GM21381 (cell line): ENCODE measurements around the gene KIF3C.
A peak's percentile ranks its signal among the peaks of the same experiment; 100 is the strongest.
"Not testable (repeated sequence)": the region's sequence is repeated elsewhere in the genome, so short reads cannot be mapped to it uniquely, and the experiment has no call there.

Experiments
- ATAC-seq: cut with Tn5 transposase; IDR thresholded peaks from one replicate; pipeline ENCODE4 v1.9.1; 2021; ENCODE audit warnings: mild to moderate bottlenecking, moderate library complexity; ENCODE audit not compliant: unreplicated experiment

The KIF3C gene

DNA sequence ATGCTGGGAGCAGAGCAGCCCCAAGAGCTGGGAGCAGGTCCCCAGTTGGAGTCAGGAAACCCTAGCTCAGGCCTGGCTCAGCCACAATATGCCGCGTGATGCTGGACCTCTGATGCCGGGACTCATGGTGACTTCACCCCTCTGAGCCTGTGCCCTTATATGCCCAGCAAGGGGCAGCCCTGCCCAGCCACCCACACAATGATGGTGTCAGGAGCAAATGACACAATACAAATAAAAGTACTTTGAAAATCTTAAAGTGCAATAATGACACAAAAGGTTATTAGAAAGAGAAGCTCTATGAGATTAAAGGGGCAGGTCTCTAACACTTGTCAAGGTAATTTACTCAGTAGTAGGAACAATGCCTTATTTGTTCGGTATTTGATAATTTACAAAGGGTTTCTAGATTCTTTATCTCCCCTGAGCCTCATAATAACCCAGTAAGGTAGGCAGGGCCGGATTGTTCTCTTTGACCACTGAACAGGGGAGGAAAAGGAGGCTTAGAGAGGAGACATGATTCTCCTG lies 18.3 kb upstream of the KIF3C start:
- ATAC-seq = no peak

DNA sequence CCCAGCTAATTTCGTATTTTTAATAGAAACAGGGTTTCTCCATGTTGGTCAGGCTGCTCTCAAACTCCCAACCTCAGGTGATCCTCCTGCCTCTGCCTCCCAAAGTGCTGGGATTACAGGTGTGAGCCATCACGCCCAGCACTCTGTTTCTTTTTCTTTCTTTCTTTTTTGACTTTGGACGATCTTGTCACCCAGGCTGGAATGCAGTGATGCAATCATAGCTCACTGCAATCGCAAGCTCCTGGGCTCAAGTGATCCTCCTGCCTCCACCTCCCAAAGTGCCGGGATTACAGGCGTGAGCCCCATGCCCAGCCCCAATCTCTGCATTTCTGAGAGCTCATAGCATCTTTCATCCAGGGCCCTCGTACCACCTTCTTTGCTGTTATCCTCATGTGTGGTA lies 17.1 kb upstream of the KIF3C start:
- not testable (repeated sequence) for ATAC-seq

DNA sequence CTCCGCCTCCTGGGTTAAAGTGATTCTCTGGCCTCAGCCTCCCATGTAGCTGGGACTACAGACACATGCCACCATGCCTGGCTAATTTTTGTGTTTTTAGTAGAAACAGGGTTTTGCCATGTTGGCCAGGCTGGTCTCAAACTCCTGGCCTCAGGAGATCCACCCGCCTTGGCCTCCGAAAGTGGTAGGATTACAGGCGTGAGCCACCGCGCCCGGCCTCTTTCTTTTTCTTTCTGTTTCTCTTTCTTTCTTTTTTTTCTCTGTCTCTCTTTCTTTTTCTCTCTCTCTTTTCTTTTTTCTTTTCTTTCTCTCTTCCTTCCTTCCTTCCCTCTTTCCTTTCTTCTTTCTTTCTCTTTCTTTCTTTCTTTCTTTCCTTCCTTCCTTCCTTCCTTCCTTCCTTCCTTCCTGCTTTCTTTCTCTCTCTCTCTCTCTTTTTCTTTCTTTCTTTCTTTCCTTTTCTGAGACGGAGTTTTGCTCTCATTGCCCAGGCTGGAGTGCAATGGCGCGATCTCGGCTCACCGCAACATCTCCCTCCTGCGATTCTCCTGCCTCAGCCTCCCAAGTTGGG lies 16.6 kb upstream of the KIF3C start:
- not testable (repeated sequence) for ATAC-seq

DNA sequence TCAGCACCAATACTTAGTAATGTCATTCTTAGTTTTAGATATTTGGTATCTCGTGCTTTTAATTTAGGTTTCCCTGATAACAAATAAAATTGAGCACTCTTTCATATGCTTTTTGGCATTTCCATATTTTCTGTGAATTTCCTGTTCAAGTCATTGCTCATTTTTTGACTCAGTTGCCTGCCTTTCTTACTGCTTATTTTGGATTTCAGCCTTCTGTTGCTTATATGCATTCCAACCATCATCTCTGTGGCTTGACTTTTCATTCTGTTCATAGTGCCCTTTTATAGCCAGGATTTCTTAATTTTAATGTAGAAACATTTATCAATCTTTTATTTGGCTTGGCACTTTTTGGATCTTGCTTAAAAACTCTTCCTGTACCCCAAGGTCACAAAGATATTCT lies 14.5 kb upstream of the KIF3C start:
- ATAC-seq = no peak

DNA sequence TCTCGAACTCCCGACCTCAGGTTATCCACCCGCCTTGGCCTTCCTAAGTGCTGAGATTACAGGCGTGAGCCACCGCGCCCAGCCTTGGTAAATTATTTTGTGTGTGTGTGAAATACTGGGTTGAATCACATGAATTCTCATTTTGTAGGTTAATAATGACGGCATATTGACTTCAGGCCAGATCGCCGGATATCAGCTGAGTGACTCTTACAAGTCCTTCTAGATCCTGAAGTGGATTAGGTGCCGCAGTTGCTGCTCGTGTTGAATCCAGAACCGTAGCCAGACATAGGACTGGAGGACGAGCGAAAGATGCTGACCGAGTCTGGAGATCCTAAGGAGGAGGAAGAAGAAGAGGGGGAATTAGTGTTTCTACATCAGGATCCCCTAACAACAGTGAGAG lies 12.2 kb upstream of the KIF3C start:
- ATAC-seq = no peak

DNA sequence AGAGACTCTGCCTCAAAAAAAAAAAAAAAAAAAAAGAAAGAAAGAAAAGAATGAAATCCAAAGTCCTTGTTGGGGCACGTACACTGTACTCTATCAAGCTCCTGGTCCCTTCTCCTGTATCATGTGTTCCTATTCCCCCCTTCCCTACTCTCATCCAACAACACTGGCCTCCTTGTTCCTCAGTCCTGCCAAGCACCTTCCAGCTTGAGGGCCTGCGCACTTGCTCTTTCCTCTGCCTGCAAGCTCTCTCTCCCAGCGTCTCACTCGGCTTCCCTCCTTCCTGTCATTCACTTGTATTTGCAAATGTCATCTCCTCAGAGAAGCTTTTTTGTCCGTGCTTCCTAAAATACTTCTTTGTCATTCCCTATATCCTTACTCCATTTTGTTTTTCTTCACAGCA lies 10.8 kb upstream of the KIF3C start:
- ATAC-seq = no peak

DNA sequence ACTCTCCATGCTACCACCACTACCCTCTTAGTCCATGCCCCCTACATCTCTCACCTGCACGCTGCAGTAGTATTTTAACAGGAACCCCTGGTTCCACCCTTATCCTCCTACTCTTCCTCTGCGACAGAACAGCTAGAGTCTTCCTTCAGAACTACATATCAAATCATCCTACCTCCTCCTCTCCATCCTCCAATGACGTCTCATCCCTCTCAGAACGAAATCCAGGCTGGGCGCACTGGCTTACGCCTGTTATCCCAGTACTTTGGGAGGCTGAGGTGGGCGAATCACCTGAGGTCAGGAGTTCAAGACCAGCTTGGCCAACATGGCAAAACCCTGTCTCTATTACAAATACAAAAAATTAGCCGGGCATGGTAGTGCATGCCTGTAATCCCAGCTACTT lies 10.3 kb upstream of the KIF3C start:
- no peak for ATAC-seq

DNA sequence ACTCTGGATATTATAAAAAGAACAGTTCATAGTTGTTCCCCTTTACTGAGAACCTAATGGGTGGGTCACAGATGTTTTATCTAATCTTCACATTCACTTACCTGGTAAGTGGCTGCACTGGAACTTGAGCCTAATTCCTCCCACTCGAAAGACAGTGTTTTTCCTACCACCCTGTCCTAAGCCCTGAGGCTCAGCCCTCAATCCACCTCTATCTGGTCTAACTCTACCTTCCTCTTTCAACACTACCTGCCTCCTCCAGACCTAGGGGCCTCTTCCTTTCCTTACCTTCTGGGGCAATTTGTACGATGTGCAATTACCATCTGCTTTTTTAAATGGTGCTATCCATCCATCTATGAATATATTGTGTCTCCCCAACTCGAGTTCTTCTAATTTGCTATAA lies 9.7 kb upstream of the KIF3C start:
- ATAC-seq = no peak

DNA sequence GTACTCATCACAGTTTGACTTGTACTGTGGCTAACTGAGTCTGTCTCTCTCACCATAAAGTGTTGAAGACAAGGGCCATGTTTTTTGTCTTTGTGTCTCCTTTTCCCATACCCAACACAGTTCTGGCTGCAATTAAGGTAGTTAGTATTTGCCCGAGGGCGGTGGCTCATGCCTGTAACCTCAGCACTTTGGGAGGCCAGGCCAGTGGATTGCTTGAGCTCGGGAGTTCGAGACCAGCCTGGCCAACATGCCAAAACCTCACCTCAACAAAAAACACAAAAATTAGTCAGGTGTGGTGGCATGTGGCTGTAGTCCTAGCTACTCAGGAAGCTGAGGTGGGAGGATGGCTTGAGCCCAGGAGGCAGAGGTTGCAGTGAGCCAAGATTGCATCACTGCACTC lies 6.9 kb upstream of the KIF3C start:
- no peak for ATAC-seq

DNA sequence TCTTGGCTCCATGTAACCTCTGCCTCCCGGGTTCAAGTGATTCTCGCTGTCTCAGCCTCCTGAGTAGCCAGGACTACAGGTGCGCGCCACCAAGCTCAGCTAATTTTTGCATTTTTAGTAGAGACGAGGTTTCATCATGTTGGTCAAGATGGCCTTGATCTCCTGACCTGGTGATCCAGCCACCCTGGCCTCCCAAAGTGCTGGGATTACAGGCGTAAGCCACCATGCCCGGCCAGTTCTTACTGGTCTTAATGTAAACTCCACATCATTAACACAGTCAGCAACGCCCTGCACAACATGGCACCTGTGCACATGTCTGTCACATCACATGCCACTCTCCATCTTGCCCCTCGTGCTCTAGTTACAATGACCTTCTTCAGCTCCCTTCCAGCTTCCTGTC lies 5.8 kb upstream of the KIF3C start:
- no peak for ATAC-seq

DNA sequence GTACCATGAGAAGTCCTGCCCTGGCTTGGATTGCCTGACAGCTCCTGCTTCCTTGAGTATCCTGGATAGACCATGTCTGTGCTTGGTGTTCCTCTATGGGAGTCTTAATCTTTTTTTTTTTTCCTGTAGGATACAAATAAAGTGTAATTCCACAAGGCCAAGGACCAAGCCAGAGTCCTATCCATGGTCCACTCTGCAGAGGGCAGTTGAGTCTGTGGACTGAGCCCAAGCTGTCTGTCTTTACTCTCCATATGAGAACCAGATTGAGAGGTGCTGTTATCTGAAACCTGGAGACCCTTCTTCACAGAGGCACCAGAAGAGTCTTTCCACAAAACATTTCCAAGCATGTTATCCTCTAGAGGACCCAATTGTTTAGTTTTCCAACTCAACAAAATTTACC lies 1.4 kb upstream of the KIF3C start:
- ATAC-seq = no peak

DNA sequence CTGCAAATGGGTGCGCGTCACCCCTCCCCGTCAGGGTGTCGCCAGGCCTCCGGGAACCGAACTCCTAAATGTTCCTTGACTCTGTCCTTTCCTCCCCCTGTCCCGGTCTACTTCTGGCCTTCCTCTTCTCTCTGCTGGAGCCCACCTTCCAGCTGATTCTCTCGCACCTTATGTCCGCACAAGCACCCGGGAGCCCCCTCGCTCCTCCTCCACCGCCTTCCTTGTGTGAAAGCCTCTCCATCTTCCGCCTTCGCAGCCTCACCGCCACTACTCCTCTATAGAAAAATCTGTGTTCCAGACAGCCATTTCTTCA lies 627 bp upstream of the KIF3C start:
- ATAC-seq = no peak

DNA sequence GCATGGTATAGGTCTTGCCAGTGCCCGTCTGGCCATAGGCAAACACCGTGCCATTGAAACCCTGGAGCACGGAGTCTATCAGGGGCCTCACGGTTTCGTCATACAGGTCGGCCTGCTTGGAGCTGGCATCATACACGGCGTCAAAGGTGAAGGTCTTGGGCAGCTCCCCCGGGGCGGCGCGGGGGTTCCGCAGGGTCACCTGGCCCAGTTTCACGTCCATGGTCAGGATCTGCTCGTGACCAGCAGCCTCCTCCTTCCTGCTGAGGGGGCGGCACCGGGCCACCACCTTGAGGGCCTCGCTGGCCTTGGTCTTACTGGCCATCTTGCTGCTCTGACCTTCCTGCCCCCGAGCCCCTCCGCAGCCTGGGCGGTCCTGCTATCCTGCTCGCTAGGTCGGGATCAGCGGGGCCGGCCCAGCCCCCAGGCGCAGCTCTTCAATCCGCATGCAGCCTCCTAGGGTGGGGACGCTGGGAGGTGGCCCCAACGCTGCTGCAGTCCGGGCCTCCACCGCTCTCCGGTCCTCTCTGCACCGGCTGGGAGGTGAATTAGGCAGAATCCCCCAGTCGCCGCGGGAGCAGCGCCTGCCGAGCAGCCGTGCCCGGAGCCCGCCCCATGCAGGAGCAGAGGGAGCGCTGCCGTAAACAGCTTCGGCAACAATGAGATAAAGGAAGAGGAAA lies 563 bp downstream of the KIF3C start:
- peak; percentile 15 for ATAC-seq

DNA sequence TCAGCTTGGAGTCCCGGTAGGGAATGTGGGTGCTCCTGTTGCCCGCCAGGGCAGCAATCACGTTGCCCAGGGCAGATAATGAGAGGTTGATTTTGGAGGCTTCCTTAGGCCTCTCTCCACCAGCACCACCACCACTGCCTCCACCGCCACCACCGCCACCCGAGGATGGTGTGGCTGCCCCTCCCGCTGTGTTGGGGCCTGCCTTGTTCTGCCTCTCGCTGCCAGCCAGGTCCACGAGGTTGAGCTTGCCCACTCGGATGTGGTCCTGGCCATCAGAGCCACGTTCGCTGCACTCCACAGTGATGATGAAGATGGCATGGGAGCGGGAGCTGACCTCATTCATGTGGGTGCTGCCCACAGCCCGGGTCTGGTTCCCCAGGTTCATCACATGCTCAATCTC lies 1.3 kb downstream of the KIF3C start:
- ATAC-seq = no peak

DNA sequence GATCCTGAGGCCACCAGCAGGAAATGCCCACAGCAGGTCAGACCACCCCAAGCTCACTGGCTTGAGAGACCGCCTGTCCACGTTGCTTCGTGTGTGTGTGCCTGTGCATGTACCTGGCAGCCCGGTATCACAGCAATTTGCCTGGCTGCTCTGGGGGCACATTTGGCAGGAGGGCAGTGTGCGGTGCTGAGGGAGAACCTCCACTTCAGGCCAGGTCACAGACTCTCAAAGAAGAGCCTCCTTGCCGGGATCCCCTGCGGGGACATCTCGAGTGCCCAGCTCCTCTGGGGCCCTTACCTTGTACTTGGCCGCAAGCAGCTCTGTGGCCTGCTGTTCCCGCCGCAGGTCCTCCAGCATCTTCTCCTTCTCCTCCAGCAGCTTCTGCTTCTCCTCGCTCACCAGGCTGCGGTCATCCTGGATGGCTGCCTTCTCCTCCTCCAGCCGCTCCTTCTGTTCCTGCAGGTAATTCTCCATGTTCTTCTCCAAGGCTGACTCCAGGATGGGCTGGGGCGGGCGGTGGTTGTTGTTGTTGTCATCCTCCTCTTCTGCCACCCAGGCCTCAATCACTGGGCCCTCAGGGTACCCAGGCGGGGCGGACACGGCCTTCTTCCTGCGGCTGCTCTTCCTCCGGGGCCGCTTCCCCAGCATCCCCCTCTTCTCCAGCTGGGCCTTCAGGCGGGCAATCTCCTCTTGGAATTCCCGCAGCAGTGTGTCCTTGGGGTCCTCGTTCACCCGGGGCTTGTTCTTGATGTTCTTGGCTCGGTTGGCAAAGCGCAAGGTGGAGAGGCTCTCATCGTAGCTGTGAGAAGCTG lies 2.0 kb downstream of the KIF3C start:
- no peak for ATAC-seq

DNA sequence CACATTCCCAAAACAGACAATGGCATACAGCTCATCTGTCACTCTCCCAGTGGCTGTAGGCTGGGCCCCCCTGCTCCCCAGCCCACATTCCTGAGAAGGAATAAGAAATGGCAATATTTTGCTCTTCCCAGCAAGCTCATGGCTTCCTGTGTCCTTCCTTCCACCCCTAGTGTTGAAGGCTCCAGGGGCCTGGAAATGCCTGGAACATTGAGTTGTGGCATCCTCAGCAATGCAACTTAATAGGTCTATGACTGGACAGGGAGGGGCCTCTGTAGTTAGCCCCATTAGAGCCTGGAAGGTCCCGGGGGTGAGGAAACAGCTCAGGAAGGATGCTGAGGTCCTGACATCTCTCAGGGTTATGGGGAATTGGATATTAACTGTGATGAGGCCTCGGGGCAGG lies 3.3 kb downstream of the KIF3C start:
- no peak for ATAC-seq

DNA sequence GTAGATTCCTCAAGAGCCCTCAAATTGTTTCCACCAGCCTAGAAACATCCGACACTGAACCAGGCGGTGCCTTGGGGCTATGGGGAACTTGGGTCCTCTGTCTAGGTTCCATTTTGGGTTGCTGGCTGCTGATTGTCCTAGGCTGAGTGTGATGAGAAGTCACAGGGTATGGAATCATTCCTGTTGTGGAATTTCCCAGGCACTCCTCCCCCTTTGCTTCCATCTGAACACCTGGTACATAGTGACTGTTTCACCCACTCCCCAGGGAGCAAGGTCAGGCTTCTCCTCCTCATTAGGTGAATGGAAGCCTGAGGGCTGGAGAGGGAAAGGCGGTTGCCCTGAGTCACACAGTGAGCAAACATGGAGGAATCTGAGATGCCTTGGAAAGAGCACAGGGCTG lies 4.5 kb downstream of the KIF3C start:
- no peak for ATAC-seq

DNA sequence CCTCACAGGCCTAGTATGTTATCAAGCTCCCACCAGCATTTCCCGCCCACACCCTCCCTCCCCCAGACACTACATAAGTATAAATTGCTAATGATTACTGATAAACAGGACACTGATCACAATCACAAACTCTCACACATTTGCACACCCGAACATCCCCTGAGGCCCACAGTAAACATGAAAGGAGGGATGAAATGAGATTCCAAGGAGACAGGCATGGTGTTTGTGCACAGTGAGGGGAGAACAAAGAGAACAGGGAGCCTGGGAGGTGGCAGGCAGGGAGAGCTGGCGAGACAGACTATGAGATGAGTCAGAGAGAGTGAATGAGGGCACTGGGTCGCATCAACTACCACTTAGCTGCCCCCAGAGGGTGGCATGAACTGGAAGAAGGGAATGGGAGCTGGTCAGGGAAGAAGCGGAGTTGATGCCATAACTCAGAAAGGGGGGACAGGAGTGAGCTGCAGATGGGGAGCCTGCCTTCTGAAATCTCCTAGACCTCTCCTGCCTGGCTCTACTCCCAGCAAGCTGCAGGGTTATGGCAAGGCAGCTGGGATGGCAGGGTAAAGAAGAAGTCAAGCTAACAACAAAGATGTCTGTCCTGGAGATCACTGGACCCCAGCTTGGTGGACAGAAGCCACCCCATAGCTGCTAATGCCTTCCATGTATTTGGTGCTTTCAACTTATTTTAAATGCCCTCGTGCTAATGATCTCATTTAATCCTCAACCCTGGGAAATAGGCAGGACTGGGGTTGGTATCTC lies 5.1 kb downstream of the KIF3C start:
- ATAC-seq = no peak

DNA sequence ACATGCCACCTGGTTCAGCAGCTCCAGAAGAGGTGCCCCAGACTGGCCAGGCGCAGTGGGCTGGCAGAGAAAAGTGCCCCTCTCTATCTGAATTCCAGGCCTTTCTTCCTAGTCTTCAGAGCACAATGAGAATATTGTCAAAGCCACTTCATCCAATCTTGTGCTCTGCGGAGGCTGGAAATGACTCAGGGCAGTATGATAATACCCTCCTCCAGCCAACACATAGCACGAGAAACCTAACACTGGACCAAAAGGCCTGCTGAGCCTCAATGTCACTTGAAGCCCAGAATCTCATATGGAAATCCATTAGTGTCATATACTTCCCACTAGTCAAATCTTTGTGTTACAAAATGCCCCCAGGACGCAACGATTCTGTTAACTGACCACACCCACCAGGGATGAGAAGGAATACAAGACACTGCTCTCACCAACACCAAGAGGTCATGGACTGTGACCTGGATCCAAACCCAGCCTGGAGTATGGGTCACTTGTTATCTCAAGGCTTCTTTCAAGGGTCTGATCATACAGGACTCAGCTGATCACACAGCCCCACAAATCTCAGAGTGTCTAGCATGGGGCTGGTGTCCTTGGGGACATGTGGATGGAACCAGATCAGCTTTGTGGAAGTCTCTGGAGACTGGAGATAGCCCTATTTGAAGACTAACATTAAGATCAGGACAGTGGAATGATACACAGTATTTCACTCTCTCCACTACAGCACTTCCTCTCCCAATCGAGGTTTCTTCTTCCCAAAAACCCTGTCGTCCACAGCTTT lies 10.1 kb downstream of the KIF3C start:
- ATAC-seq = no peak

DNA sequence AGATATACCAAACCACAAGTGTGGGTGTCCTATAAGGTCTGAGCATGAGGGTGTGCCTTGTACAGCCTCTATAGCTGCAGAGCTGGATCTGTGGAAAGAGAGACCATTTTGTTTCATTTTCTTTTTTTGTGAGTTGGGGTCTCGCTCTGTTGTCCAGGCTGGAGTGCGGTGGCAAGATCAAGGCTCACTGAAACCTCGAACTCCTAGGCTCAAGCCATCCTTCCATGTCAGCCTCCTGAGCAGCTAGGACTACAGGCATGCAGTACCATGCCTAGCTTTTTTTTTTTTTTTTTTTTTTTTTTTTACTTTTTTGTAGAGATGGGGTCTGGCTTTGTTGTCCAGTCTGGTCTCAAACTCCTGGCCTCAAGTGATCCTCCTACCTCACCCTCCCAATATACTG lies 10.7 kb downstream of the KIF3C start:
- ATAC-seq = no peak
